Measurements from ENCODE around the gene SNRPN.
A peak's percentile ranks its signal among the peaks of the same experiment; 100 is the strongest.
"Not testable (repeated sequence)": the region's sequence is repeated elsewhere in the genome, so short reads cannot be mapped to it uniquely, and the experiment has no call there.

SNRPN gene

GRCh38 chr15:24954783-24955530 is at the start of gene SNRPN, which contains the start of gene SNURF:
TSS of gene SNRPN (plus strand) at chr15:24954987. CDS start at chr15:24974454, 19,467 bp downstream.
TSS of gene SNURF (plus strand) at chr15:24954987. CDS start at chr15:24955049, 62 bp downstream.
- peak; percentile 62 for DNase-seq

- DNase-seq: no peak
These were observed 38.3 kb upstream of the SNRPN start for GRCh38 chr15:24916305-24917009.

GRCh38 chr15:24917431-24917830 is 37.4 kb upstream of the SNRPN start:
- DNase-seq: no peak

- DNase-seq: no peak
These were observed 35.3 kb upstream of the SNRPN start for GRCh38 chr15:24919446-24919845.

- not testable (repeated sequence) for DNase-seq
These were observed 32.0 kb upstream of the SNRPN start for GRCh38 chr15:24922781-24923180.

DNA sequence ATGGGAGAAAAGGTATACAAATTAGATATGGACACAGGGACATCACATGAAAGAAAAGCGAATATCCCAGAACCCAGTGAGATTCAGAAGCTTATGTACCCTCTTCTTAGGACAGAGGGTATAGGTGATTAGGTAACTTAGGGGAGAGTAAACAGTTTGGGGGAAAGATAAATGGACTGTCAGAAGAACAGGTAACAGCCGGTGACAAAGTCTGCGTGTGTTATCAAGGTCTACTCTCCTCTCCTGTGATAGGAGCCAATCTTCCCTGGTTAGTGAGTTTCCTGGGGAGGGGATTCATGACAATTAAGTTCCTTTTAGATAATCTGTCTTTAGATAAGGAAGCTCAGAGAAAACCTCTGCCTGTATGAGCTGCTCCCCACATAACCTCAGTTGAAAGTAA is 30.6 kb upstream of the SNRPN start:
- no peak for DNase-seq

DNA sequence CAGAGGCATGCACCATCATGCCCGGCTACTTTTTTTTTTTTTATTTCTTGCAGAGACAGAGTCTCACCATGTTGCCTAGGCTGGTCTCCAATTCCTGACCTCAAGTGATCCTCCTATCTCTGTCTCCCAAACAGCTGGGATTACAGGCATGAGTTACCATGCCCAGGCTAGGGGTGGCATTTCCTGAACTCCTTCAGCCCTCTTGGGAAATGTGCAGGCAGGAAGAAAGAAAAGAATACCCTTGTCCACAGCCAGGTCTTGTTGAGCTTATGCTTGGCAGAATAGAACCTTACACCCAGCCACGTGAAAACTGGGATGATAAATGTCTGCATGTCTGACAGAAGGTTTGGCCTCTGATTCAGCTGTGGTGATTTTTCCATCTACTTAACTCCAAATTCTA is 30.2 kb upstream of the SNRPN start:
- no peak for DNase-seq

- DNase-seq: not testable (repeated sequence)
These were observed 22.7 kb upstream of the SNRPN start for GRCh38 chr15:24931874-24932732.

DNA sequence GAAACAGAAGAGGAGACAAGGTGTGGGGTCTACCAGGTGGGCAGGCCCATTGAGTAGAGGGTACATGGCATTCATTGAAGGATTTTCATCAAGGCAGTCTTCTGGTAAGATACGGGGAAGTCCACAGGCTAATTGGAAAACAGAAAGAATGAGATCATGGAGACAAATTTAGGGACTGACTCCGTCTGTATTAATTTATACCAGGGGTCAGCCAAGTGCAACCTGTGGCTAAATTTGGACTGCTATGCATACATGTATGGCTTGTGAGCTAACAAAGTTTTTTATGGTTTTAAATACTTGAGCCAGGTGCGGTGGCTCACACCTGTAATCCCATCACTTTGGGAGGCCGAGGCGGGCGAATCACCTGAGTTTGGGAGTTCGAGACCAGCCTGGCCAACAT is 21.1 kb upstream of the SNRPN start:
- no peak for DNase-seq

- DNase-seq: not testable (repeated sequence)
These were observed 16.6 kb upstream of the SNRPN start for GRCh38 chr15:24938224-24938623.

- no peak for DNase-seq
These were observed 14.6 kb upstream of the SNRPN start for GRCh38 chr15:24940236-24940635.

DNA sequence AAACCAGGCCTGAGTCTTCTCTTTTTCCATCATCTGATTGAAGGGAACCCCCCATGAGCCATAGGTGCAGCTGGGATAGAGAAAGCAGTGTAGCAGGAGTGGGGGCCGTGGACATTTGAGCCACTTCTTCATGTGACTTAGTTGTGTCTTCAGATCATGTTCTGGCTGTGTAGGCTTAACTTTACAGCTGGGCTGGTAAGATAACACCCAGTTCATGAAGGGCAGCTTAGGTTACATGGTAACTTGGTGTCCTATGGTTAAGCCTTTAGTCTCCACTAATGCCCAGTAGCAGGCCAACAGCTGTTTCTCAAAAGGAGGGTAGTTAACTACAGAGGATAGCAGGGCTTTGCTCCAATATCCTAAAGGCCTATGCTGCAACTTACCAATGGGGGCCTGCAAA is 11.4 kb upstream of the SNRPN start:
- no peak for DNase-seq

DNA sequence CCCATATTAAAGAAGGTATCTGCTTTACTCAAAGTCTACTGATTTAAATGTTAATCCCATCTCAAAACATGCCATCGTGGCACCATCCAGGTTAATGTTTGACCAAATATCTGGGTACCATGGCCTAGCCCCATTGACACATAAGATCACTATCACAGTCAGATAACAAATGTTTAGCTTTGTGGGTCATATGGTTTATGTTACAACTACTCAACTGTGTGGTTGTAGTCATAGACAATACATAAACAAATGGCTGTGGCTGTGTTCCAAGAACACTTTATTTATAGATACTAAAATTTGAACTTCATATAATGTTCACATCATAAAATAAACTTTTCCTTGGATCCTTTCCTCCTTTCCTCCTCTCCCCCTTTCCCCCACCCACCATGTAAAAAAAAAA is 9.8 kb upstream of the SNRPN start:
- no peak for DNase-seq

GRCh38 chr15:24945711-24946110 is 9.1 kb upstream of the SNRPN start:
- DNase-seq: no peak

DNA sequence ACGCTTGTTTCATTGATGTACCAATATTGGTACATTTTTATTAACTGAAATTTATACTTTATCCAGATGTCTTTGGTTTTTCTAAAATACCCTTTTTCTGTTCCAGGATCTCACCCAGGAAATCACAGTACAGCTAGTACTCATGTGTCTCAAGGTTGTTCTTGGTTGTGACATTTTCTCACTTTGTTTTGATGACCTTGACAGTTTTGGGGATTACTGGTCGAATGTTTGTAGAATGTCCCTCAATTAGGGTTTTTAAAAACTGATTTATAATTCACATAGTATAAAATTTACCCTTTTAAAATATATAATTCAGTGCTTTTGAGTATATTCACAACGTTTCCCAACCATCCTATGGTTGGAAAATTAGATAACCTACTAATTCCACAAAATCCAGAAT is 6.3 kb upstream of the SNRPN start:
- no peak for DNase-seq

DNA sequence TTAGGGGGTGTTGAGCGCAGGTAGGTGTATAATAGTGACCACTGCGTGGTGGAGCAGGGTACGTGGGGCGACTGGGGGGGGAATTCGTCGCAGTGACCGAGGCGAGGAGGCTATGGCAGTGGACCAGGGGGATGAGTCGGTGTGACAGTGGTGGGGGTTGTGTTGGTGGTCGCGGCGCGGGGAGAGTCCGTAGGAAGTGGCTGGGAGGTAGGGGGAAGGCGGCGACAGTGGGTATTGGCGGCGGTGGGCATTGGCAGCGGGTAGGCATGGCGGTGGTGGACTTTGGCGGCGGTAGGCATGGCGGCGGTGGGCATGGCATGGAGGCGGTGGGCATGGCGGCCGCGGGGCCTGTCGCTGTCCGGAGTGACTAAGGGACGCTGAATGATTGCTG is 739 bp downstream of the SNRPN start:
- DNase-seq: peak; percentile 14

DNA sequence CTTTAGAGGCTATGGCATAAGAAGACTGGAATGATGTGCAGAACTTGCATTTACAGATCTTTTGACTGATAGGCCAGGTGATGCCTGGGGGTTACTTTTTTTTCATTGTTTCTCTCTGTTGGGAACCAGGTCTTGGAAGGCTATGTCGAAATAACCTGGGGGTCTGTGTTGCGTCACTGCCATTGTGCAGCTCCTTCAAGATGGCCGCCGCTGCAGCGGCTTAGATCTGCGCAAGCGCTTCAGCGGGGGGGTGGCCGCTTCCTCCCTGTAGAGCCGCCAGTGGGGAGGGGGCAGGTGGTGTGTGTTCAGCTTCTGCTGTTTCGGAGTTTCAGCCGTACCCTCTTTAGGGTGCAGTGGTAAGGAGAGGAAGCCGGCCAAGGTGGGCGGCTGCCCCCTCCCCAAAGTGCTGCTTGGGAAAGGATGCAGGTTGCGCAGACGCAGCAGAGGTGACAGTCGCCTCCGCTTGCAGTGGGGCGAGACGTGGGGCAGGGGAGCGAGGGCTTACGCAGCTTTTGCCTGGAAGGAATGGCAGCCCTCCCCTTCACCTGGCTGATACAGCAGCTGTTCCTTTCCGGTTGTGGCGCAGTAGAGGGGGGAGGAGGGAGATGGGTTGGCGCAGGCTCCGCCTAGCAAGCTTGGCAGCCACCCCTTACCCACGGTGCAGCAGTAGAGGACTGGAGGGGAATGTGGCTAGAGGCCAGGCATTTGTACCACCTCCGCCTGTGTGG is 1.5 kb downstream of the SNRPN start:
- DNase-seq: peak; percentile 74

- DNase-seq: no peak
These were observed 2.9 kb downstream of the SNRPN start for GRCh38 chr15:24957691-24958090.

DNA sequence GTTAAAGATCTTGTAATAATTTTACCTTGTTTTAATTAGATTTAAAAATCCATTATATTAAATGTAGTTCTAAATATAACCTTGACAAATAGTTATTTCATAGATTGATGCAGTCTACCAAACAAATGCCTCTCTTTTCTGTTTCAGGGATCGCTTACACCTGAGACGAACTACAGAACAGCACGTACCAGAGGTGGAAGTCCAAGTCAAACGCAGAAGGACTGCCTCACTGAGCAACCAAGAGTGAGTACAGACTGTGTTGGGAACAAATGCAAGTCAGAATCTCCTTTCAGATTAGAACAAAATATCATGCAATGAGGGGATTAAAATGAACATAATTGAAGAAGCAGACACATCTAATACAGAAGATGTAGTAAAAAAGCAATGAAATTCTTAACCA is 7.2 kb downstream of the SNRPN start:
- DNase-seq: no peak

- no peak for DNase-seq
These were observed 8.1 kb downstream of the SNRPN start for GRCh38 chr15:24962880-24963279.

DNA sequence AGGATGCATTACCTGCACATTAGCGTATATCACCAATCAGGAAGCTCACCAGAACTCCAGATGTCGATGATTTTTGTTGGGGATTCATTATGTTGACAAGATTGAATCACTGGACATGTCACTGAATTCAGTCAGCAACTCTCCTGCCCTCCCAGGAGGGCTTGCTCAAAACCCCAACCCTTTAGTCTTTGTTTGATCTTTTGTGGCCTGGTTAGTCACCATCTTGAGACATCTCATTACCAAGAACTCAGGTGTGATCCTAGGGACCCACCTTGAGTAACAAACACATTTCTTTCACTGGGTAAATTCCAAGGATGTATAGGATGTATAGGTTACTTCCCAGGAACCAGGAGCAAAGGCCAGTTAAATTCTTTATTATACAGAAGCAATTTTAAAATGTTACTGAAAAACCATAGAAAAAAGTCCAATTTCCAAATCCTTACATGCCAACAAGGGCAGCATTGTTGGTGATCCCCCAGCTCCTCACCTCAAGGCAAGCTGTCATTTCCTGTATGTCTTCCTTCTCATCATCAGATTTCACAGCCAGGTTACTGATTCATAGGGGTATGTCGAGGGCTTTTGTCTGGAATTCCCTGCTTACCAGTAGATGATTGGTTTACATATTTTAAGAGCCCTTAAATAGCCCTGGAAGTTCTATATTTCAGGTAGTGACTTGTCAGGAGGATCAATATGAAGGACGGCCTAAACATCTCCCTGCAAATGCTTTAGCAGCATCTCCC is 11.7 kb downstream of the SNRPN start:
- no peak for DNase-seq

- DNase-seq: no peak
These were observed 16.3 kb downstream of the SNRPN start for GRCh38 chr15:24971052-24971451.
